Middle frontal gyrus (tissue), 1 donor: Measurements from ENCODE around the gene SLC22A24.
"Not testable (repeated sequence)": the region's sequence is repeated elsewhere in the genome, so short reads cannot be mapped to it uniquely, and the experiment has no call there.

Source experiments
- DNase-seq: peaks from one replicate; pipeline ENCODE4 v3.0.0-alpha.2; 2015; ENCODE audit warnings: low spot score; ENCODE audit errors: extremely low spot score

Gene SLC22A24, protein sequence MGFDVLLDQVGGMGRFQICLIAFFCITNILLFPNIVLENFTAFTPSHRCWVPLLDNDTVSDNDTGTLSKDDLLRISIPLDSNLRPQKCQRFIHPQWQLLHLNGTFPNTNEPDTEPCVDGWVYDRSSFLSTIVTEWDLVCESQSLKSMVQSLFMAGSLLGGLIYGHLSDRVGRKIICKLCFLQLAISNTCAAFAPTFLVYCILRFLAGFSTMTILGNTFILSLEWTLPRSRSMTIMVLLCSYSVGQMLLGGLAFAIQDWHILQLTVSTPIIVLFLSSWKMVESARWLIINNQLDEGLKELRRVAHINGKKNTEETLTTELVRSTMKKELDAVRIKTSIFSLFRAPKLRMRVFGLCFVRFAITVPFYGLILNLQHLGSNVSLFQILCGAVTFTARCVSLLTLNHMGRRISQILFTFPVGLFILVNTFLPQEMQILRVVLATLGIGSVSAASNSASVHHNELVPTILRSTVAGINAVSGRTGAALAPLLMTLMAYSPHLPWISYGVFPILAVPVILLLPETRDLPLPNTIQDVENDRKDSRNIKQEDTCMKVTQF

DNA sequence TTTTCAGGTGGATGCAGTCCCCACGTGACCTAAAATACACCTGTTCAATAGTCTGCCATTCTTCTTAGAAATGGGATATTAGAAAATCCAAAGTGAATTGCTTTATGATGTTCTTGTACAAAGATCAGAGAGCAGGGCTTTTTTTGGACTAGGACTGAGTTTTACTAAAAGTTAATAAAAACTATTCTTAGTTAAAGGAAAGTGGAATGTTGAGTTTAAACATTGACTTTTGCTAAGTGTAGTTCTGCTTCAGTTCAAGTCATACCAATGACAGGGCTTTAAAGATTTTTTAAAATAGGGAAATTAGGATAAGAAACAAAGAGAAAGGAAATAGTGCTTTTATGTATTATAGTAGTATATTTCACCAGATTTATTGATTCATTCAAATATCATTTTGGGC lies at the start of gene SLC22A24:
Gene SLC22A24, minus strand, starts transcription at position 101 of the 400 bp plus-strand sequence. CDS start 442 bp downstream, outside the sequence.
- DNase-seq, result no peak

DNA sequence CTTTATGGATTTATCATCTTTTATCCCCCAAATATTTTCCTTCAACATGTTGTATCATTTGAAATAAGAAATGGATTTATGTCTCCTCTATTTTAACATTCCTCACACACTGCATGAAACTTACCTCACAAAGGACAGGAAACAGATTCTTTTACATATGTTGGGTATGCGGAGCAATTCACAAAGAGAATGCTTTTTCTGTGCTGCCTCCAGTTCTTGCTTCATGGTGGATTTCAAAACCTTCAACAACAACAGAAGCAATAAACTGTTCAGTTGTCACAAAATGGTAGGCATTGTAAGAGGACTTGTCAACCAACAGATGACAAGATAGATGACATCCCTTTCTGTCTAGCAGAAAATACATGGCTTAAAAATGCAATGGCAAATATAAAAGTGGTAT lies 36.5 kb upstream of the SLC22A24 start:
- no peak for DNase-seq

DNA sequence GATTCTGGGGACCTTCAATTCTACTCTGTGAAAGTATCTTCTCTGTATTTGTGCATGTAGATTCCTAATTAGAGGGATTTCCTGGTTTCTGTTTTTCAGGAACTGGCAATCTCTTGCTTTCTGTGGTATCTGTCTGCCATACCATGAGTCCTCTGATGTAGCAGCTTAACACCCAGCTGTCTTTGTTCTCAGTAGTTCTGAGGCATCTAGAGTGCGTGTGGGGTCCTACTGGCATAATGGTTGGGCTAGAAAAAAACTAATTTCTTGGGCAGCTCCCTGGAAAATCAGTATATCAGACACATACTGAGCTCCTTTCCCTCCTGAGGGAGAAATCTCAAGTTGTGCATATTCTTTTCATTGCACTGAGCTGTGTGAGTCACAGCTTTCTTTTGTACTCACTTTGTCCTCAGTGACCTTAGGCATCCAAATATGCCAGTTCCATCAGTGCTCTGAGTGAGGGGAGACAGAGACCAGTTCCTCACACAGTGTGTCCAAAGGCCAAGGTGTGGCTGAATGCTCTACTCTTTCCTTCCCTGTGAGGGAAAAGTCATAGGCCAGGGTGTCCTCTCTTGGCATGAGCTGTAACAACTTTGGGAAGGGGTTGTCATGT lies 35.5 kb upstream of the SLC22A24 start:
- DNase-seq, result no peak

DNA sequence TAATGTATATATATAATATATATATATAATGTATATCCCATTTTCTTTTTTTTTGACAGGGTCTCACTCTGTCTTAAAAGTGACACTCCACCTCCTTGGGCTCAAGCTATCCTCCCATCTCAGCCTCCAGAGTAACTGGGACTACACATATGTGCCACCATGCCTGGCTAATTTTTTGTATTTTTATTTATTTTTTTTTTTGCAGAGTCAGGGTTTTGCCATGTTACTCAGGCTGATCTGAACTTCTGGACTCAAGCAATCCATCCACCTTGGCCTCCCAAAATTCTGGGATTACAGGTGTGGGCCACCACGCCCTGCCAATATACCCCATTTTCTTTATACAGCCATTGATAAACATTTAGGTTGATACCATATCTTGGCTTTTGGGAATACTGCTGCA lies 33.9 kb upstream of the SLC22A24 start:
- no peak for DNase-seq

DNA sequence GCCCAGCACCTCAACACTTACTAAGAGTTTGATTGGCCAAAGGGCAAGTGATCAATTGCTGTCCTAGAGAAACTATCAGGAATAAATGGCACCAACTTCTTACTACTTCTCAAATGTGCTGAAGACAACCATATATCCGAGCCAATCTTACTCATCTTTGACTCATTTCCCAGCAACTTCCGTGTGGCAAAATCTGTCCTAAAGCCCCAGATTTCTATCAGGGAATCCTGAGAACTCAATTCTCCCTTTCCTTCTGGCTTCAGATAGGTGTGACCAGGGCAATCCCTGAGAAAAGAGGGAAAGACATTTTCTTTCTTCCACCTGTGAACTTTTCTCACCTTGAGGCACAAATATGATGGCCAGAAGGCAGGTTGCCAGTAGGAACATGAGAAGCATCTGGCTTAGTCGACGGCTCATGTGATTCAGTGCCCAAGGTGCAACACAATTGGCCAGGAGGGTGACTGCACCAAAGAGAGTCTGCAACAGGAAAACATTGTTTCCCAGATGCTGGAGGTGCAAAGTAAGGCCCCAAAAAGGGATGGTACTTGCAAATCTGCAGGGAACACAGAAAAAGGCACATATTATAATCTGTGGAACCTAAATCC lies 21.8 kb upstream of the SLC22A24 start:
- no peak for DNase-seq

DNA sequence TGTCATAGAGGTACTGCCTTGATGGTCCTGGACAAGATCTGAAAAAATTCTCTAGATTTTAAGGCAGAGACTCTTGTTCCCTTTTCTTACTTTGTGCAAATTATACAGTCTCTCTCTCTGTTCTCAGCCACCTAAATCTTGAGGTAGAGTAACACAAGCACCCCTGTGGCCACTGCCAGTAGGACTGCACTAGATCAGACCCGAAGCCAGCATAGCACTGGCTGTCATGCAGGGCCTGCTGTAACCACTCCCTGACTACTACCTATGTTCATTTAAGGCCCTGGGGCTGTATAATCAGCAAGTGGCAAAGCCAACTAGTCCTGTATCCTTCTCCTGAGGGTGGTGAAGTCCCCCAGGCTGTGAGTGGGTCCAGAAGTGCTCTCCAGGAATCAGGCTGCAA lies 11.8 kb upstream of the SLC22A24 start:
- DNase-seq, result no peak

DNA sequence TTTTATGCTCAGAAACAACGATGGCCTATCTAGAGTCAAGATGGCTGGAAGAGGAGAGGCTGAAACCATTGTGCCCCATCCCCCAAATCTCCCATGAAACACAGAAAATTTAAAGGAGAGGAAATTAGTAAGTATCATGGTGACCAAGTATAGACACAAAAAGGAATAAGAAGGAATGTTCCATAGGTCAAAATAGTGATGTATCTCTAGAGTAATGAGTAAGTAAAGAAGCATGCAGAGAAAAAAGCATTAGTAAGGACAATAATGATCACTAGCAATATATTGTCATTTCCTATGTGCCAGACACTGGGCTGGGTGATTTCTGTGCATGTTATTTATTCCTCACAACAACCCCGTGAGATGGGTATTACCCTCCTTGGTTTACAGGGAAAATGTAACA lies 2.6 kb upstream of the SLC22A24 start:
- no peak for DNase-seq

DNA sequence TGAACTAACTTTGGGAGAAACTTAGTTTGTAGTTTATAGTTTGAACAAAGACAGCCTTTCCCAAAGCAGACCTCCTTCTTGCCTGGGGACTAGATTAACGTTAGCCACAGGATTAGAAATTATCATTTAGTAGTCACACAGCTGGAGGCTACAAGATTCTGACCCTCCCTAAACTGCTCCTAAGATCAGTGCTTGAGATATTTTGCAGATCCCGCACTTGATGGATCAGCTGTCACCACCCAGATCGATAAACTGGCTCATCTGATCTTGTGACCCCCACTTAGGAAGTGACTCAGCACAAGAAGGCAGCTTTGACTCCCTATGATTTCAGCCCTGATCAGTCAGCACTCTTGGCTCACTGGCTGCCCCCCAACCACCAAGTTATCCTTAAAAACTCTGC lies 1.6 kb downstream of the SLC22A24 start:
- DNase-seq, result no peak

DNA sequence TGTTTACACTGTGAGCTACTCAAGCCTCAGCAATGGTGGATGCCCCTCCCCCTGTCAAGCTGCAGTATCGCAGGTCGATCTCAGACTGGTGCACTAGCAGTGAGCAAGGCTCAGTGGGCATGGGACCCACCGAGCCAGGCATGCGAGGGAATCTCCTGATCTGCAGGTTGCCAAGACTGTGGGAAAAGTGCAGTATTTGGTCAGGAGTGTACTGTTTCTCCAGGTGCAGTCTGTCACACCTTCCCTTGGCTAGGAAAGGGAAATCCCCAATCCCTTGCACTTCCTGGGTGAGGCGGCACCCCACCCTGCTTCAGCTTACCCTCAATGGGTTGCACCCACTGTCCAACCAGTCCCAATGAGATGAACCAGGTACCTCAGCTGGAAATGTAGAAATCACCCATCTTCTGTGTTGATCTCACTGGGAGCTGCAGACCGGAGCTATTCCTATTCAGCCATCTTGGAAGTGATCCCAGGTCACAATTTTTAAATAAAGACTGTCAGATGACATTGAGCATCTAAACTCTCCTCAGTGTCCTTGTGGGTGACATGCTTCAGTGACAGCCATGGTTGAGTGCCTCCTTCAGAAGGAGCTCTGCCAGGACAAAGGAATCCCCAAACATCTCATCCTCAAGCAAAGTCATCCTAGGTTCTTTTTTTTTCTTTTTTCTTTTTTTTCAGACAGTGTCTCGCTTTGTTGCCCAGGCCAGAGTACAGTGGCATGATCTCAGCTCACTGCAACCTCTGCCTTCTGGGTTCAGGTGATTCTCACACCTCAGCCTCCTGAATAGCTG lies 10.8 kb downstream of the SLC22A24 start:
- DNase-seq, result no peak

DNA sequence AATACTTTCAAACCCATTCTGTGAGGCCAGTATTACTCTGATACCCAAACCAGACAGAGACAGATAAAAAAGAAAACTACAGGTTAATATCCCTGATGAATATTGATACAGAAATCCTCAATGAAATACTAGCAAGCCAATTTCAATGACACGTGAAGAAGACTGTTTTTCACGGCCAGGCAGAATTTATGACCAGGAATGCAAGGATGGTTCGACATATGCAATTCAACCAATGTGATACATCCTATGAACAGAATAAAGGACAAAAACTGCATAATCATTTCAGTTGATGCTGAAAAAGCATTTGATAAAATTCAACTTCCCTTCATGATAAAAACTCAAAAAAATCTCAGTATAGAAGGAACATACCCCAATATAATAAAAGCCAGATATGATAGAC lies 44.5 kb downstream of the SLC22A24 start:
- DNase-seq, result no peak

DNA sequence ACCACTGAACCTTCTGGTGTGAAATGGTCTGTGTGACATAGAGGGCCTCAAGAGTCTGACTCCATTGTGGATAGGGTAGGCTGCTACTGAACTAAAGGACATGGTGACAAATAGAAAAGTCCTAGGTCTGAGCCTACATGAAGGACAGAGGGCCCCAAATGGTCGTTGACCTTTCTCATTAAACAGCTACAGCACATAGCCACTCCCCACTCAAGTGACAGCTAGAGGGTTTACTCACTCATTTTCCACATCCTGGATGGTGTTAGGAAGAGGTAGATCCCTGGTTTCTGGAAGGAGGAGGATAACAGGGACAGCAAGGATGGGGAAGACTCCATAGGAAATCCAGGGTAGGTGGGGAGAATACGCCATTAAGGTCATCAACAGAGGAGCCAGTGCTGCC lies 63.3 kb downstream of the SLC22A24 start:
- no peak for DNase-seq

DNA sequence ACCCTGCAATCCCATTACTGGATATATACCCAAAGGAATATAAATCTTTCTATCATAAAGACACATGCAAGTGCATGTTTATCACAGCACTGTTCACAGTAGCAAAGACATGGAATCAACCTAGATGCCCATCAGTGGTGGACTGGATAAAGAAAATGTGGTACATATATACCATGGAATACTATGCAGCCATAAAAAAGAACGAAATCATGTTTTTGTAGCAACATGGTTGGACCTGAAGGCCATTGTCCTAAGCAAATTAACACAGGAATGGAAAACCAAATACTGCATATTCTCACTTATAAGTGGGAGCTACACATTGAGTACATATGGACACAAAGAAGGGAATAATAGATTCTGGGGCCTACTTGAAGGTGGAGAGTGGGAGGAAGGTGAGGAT lies 97.8 kb downstream of the SLC22A24 start:
- DNase-seq, result not testable (repeated sequence)

DNA sequence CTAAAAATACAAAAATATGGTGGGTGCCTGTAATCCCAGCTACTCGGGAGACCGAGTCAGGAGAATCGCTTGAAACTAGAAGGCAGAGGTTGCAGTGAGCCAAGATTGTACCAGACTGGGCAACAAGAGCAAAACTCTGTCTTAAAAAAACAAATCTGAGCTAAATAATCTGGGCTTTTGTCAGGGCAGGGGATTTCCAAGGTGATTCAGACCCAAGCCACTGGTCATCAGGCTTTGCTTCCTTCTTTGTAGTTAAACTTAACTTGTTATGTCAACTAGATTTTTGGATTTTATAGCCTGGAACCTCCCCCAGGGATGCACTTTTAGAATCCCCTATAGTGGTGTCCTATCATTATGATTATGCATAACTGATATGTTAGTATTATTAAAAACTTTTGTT lies 101.4 kb downstream of the SLC22A24 start:
- DNase-seq, result no peak

DNA sequence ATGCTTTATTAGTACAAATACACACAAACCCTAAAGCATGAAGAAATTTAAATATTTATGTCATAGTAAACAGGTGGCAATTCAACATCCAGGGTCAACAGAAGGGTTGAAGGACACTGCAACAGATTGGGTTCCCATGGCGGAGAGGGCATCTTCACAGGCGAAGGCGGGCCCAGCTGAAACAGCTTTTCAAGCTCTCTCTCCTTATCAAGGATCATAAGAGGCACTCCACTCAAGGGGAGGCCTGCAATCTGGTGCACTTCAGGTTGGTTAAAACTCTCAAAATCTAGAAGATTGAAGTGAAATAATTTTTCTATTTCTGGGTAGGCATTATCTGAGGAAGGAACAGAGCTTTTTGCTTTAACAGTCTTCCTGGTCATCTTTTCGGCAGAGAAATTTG lies 111.6 kb downstream of the SLC22A24 start:
- DNase-seq, result no peak
